Measurements from ENCODE around the gene KMT5B.

- TF ChIP-seq, protein P1, sequence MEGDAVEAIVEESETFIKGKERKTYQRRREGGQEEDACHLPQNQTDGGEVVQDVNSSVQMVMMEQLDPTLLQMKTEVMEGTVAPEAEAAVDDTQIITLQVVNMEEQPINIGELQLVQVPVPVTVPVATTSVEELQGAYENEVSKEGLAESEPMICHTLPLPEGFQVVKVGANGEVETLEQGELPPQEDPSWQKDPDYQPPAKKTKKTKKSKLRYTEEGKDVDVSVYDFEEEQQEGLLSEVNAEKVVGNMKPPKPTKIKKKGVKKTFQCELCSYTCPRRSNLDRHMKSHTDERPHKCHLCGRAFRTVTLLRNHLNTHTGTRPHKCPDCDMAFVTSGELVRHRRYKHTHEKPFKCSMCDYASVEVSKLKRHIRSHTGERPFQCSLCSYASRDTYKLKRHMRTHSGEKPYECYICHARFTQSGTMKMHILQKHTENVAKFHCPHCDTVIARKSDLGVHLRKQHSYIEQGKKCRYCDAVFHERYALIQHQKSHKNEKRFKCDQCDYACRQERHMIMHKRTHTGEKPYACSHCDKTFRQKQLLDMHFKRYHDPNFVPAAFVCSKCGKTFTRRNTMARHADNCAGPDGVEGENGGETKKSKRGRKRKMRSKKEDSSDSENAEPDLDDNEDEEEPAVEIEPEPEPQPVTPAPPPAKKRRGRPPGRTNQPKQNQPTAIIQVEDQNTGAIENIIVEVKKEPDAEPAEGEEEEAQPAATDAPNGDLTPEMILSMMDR (IDR thresholded peaks at IDR 0.05): no peak
- no peak for TF ChIP-seq POLR2A (IDR thresholded peaks at IDR 0.05)
- TF ChIP-seq EP300 (IDR thresholded peaks at IDR 0.05): no peak
Measured at GRCh38 chr11:68186061-68186460, 27.0 kb downstream of the KMT5B start.
